ENCODE results near the gene INHBB.

INHBB gene

DNA sequence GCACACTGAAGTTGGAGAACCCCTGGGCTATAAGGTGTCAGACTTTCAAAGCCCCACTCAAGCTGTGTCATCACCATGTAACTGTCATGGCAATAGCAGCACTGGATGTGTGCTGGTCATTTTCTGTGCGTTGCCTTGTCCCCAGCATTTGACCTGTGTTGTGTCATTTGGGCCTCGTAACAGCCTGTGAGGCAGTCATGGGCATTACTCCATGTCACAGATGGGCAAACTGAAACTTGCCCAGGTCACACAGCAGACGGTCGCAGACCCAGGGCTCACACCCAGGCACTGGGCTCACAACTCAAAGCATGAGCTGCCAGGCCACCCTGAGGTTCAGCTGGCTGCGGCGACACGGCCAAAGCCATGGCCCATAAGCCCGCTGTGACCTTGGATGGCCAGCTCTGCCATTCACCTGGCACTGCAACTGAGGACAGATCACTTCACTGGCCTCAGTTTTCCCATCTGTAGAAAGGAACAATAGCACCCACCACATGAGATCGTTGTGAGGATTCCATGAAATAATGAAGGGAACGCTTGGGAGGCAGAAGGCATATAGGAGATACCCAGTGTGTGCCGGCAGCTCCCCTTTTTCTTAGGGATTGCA lies 36.7 kb downstream of the INHBB start:
- TF ChIP-seq, protein P1, sequence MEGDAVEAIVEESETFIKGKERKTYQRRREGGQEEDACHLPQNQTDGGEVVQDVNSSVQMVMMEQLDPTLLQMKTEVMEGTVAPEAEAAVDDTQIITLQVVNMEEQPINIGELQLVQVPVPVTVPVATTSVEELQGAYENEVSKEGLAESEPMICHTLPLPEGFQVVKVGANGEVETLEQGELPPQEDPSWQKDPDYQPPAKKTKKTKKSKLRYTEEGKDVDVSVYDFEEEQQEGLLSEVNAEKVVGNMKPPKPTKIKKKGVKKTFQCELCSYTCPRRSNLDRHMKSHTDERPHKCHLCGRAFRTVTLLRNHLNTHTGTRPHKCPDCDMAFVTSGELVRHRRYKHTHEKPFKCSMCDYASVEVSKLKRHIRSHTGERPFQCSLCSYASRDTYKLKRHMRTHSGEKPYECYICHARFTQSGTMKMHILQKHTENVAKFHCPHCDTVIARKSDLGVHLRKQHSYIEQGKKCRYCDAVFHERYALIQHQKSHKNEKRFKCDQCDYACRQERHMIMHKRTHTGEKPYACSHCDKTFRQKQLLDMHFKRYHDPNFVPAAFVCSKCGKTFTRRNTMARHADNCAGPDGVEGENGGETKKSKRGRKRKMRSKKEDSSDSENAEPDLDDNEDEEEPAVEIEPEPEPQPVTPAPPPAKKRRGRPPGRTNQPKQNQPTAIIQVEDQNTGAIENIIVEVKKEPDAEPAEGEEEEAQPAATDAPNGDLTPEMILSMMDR (IDR thresholded peaks at IDR 0.05; ENCODE audit: low read depth, low read length) = no peak
- no peak overlapping the region for H3K4me3 ChIP-seq (ENCODE audit: low read depth, low read length)

DNA sequence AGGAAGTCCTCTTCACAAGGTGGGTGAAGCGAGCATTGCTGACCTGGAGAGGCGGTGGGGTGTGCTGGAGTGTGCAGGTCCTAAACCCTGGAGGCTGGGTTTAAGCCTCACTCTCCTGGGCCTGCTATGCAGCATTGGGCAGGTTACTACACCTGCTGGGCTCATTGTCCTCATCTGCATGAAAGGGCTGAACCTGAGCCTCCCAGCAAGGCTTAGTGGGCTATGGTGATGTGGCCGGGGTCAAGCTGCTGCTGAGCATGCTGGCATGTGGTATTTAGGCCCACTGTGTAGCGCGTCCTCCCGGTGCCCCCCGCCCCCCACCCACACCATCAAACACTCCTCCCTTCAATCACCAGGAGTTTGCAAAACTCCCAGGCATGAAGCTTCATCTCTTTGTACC lies 37.3 kb downstream of the INHBB start:
- no peak overlapping the region for H3K4me3 ChIP-seq (ENCODE audit: low read depth, low read length)
- TF ChIP-seq, protein P1 (IDR thresholded peaks at IDR 0.05; ENCODE audit: low read depth, low read length) = no peak

DNA sequence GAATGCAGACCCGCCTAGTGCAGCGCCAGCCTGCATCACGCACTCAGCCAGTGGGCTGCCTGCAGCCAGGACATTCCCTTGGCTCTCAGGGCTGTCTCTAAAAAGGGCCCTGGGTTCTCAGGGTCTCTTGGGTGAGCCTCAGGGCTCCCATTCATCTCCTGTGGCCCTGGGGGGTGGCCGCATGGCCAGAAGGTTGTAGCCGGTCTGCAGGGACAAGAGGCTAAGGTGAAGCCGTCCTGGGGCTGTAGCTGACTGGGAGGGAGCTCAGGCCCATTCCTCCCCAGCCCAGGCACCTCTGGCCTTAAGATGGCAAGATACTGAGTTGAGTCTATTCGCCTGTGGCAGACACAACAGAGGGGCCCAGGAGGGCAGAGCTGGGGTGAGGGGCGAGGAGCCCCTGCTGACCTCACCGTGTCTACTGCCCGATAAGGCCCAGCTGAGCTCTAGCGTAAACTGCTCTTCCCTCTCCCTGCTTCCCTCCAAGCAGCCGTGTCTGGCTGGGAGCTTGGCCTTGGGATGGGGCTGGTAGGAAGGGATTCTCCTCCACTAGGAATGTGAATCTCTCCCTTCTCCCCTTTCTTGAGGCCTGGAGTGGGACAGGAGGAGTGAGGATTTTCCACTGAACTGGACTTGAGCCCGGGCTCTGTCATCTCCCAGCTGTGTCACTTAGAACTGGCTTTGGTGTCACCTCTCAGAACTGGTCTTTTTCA lies 37.9 kb downstream of the INHBB start:
- TF ChIP-seq, protein P1 (IDR thresholded peaks at IDR 0.05; ENCODE audit: low read depth, low read length) = no peak
- H3K4me3 ChIP-seq (ENCODE audit: low read depth, low read length) = no peak overlapping the region

DNA sequence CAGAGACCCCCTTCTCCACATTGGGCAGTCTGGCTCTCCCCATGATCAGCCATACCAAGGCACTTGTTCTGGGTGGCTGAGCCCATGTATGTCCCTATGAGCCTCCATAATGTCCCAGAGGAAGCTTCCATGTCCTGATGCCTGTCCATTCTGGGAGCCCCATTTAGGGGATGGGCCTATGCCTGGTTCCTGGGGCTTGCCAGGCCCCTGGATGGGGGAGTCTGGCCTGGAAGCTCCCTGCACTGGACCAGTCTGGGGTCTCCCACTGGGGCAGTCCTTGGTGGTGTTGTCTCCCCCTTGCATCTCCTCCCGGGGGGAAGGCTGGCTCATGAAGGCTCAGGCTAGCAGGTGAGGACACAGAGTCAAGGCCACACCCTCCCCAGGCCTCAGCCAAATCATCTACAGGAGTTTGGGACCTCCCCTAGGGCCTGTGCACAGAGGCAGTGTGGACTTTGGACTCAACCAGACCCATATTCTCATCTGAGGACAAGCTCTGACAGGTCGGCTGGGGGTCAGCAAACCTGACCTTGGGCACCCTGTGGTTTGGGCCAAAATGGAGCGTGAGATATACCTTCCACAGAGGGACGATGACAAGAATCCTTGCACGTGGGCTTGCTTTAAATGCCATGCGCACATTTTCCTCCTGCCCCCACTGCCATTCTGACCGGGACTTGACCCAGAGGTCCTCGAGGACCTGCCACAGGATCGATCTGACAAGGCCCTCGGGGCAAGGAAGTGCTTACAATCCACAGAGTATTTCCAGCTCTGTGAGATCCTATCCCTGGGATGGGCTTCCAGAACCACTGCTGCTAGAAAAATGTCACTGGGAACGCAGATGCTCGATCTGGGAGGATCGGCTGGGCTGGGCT lies 38.8 kb downstream of the INHBB start:
- H3K4me3 ChIP-seq (ENCODE audit: low read depth, low read length) = no peak overlapping the region
- TF ChIP-seq, protein P1 (IDR thresholded peaks at IDR 0.05; ENCODE audit: low read depth, low read length) = no peak

DNA sequence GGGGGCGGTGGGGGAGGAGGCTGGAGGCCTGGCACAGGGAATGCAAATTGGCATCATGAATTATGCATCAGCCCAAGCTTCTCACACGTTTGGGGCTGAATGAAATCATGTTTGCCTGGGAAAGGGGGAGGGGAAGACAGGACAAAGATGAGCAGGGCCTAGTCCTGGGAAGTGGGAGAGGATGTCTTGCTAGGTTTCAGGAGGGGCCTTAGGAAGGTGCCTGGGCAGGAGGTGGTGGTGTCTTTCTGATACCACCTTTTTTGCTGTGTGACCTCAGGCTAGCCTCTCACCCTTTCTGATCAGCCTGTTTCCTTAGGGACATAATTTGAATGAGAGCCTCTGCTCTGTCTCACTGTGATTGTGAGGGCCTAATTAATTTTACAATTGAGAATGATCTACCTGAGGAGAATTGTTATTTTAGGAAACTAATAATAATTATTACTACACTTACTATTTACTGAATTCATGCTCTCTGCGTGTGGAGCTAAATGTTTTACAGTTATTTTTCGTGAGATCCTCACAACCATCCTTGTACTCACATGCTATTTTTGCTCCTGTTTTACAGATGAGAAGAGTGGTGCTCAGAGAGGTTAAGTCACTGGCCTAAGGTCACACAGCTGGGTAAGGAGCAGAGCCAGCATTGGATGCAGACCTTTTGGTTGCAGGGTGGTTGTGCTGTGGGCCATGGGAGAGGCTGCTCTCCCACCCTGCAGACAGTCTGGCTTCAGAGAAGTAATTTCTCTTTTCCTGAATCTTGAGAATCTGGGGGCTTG lies 39.6 kb downstream of the INHBB start:
- H3K4me3 ChIP-seq (ENCODE audit: low read depth, low read length) = no peak overlapping the region
- TF ChIP-seq, protein P1 (IDR thresholded peaks at IDR 0.05; ENCODE audit: low read depth, low read length) = no peak

DNA sequence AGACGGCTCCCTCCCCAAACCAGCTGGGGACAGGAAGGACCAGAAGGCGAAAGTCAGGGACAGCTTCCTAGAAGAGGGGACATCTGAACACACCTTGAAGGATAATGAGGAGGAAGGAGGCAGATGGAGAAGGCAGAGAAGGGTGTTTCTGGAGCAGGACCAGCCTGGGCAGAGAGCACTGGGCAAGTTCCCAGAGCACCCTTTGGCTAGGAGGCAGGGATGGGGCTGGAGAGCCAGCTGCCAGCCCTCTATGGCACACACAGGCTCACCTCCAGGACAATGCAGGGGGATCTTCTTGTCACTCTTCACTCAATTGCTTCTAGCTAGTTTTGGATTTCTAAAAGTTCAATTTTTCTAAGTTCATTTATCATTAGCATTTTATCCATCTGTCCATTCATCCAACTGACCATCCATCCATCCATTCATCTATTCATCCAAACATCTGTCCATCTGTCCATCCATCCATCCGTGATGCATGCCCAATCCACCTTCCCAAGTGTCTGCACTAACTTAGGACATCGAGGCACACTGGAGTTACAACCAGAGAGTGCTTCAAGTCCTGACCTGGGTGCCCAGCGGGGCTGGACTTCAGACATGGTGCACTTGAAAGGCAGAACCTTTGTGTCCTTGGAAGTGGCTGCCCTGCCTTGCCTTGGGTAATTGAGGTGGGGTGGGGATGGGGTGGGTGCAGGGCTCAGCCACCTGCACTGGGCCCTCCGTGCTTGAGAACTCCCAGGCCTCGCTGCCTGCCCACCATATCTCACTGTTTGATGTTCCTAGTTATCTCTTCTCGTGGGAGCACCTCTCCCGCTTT lies 42.5 kb downstream of the INHBB start:
- no peak overlapping the region for H3K4me3 ChIP-seq (ENCODE audit: low read depth, low read length)
- TF ChIP-seq, protein P1 (IDR thresholded peaks at IDR 0.05; ENCODE audit: low read depth, low read length) = no peak
